ENCODE results near the gene GSTO2.
"Not testable (repeated sequence)": the region's sequence is repeated elsewhere in the genome, so short reads cannot be mapped to it uniquely, and the experiment has no call there.

GRCh38 chr10:104243009-104243408 lies 26.0 kb upstream of the GSTO2 start:
- not testable (repeated sequence) for TF ChIP-seq CTCF (conservative IDR thresholded peaks at IDR 0.05); ZFX (IDR thresholded peaks at IDR 0.05)
